Breast epithelium (tissue), 3 donors: Measurements from ENCODE around the gene SLC37A1.

Source experiments
- POLR2A ChIP-seq: fragments of 450-650 bp; IDR thresholded peaks from one replicate; pipeline ENCODE4 v1.6.1; 2016; ENCODE audit warnings: antibody characterized with exemption, mild to moderate bottlenecking, moderate library complexity
- POLR2AphosphoS5 ChIP-seq, 3 donors: sonication (generic); formaldehyde crosslinking; IDR thresholded peaks; one replicate each; pipeline ENCODE4 v1.6.1; 2017; ENCODE audit warnings: antibody characterized with exemption in 3 of 3
- TF ChIP-seq, protein P1 (sequence below), 3 donors: fragments of 450-650 bp; IDR thresholded peaks; one replicate each; pipeline ENCODE4 v1.5.1; 2016 to 2017; ENCODE audit warnings: antibody characterized with exemption in 3 of 3, mild to moderate bottlenecking in 3 of 3, moderate library complexity in 3 of 3

GRCh38 chr21:42559326-42559725 lies 45.7 kb downstream of the SLC37A1 start:
- TF ChIP-seq, protein P1, sequence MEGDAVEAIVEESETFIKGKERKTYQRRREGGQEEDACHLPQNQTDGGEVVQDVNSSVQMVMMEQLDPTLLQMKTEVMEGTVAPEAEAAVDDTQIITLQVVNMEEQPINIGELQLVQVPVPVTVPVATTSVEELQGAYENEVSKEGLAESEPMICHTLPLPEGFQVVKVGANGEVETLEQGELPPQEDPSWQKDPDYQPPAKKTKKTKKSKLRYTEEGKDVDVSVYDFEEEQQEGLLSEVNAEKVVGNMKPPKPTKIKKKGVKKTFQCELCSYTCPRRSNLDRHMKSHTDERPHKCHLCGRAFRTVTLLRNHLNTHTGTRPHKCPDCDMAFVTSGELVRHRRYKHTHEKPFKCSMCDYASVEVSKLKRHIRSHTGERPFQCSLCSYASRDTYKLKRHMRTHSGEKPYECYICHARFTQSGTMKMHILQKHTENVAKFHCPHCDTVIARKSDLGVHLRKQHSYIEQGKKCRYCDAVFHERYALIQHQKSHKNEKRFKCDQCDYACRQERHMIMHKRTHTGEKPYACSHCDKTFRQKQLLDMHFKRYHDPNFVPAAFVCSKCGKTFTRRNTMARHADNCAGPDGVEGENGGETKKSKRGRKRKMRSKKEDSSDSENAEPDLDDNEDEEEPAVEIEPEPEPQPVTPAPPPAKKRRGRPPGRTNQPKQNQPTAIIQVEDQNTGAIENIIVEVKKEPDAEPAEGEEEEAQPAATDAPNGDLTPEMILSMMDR (IDR thresholded peaks at IDR 0.05): no peak
- TF ChIP-seq POLR2AphosphoS5 (IDR thresholded peaks at IDR 0.05) (no peak), POLR2A (no peak)
